GM19239 (cell line): ENCODE results near the gene DMRT3.
A peak's percentile ranks its signal among the peaks of the same experiment; 100 is the strongest.

Experiments
- DNase-seq: peaks from one replicate; pipeline ENCODE4 v3.0.0; 2011; ENCODE audit warnings: low spot score; ENCODE audit not compliant: insufficient read length
- FAIRE-seq: peaks from 2 replicates; lab custom pipeline; 2011; peaks lifted over from hg19 to GRCh38; lab: Jason Lieb, UNC

DMRT3 gene, protein sequence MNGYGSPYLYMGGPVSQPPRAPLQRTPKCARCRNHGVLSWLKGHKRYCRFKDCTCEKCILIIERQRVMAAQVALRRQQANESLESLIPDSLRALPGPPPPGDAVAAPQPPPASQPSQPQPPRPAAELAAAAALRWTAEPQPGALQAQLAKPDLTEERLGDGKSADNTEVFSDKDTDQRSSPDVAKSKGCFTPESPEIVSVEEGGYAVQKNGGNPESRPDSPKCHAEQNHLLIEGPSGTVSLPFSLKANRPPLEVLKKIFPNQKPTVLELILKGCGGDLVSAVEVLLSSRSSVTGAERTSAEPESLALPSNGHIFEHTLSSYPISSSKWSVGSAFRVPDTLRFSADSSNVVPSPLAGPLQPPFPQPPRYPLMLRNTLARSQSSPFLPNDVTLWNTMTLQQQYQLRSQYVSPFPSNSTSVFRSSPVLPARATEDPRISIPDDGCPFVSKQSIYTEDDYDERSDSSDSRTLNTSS

DNA sequence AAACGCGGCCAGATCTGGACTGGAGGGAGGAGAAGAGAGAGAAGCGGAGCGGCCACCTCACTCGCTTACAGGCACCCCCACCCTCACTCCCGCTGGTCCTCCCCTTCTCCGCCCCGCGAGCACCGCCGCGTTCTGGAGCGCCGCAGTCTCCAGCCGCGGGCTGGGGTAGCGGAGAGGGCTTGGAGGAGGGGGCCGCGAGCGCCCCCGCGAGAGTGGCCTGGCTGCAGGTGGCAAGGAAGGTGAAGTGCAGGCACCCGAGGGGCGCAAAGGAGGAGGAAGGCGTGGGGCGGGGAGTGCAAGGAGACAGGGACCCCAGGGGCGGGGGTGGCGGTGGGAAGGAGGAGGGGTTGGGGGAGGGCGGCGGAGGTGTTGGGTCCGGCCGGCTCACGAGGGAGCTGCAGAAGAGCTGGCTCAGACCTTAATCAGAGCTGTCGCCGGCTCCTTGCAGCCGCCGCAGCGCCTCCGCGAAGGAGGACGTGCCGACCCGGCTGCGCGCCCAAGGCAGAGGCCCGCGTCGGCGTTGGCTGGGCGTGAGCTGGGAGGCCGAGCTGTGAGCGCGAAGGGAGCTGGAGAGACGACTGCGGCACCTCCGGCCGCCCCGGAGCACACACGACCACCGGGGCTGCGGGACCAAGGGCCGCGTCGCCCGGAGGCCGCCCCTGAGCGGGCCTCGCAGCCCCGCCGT, at the start of gene DMRT3:
Gene DMRT3, plus strand, starts transcription at position 398 of the 685 bp plus-strand sequence. CDS start 347 bp downstream, outside the sequence.
- no peak for DNase-seq
- no peak for FAIRE-seq

GRCh38 chr9:926976-927375, 49.5 kb upstream of the DMRT3 start:
- FAIRE-seq (no peak), DNase-seq (no peak)

- FAIRE-seq: no peak
- DNase-seq: peak; percentile 33
These were observed 48.0 kb upstream of the DMRT3 start for GRCh38 chr9:928363-929042.

- FAIRE-seq: no peak
- DNase-seq: no peak
These were observed 46.7 kb upstream of the DMRT3 start for GRCh38 chr9:929719-930118.

DNA sequence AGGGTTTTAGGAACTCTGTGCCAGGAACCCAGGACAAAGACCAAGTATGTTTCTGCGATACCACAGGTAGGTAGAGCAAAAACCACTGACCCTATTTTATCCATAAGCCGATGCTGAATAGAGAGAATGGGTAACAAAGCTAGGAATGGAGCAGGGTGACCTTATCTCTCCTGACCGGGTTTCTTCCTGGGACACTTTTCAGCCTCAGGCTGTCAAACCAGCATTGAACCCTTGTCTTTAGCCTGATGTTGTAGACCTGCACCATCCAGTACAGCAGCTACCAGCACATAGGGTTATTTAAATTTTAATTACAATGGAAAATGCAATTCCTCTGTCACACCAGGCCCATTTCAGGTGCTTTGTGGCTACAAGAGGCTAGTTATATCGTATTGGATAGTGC, 43.1 kb upstream of the DMRT3 start:
- no peak for FAIRE-seq
- DNase-seq: no peak

- DNase-seq (no peak), FAIRE-seq (no peak)
These were observed 41.0 kb upstream of the DMRT3 start for GRCh38 chr9:935348-935965.

DNA sequence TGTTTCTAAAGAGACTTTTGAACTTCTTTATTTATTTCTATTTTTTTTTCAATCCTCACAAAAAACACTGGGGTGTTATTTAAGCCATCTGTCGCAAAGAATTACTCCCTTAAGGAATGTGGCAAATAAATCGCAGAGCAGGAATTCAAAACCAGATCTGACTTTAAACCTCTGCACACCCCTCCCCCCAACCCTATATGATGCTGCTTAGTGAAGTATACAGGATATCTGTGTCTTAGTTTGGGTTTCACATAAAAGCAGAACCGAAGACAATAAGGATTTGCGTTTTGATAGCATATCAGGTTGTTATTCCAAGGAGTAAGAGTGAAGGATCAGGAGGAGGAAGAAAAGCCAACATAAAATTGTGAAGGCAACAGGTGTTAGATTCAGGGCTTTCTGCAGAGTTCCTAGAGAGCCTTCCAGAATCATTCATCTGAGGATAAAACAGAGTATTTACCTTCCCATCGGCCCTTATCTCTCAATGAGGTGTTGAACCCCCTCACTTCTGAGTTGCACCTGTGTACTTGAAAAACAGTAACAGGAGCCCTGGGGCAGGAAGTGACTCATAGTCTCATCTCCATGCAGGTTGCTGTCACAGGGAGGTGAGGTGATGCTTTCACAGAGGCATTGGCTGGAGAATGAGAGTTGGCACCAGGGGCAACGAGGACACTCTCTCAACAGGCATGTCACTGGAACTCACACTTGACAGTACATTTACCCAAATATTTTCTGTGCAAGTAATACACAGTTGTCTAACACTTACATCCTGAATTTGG, 33.5 kb upstream of the DMRT3 start:
- no peak for FAIRE-seq

GRCh38 chr9:947985-948384, 28.5 kb upstream of the DMRT3 start:
- no peak for FAIRE-seq

More for the DNA sequence above, 33.5 kb upstream of the DMRT3 start:
- DNase-seq: no peak

GRCh38 chr9:948497-948896, 28.0 kb upstream of the DMRT3 start:
- FAIRE-seq (no peak), DNase-seq (no peak)

More at GRCh38 chr9:947985-948384, 28.5 kb upstream of the DMRT3 start:
- DNase-seq: no peak

DNA sequence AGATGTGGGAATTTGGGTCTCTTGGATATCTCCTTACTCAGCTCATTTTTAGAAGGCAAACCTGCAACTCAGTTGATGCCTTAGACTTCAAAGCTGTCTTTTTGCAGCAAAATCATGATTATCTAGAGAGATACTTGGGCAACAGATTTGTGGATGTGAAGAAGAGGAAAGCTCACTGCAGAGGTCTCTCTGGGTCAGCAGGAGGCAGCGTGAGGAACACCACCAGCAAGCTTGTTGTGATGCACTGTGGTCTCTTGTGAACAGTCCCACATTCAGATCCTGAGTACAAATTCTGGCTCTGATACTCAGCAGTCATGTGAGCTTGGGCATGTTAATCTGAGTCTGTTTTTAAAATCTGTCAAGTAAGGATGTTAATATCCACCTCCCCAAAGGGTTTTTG, 26.3 kb upstream of the DMRT3 start:
- no peak for FAIRE-seq

GRCh38 chr9:952546-952945, 23.9 kb upstream of the DMRT3 start:
- FAIRE-seq (no peak), DNase-seq (no peak)

More for the DNA sequence above, 26.3 kb upstream of the DMRT3 start:
- no peak for DNase-seq

GRCh38 chr9:959105-959504, 17.4 kb upstream of the DMRT3 start:
- FAIRE-seq (no peak), DNase-seq (no peak)

DNA sequence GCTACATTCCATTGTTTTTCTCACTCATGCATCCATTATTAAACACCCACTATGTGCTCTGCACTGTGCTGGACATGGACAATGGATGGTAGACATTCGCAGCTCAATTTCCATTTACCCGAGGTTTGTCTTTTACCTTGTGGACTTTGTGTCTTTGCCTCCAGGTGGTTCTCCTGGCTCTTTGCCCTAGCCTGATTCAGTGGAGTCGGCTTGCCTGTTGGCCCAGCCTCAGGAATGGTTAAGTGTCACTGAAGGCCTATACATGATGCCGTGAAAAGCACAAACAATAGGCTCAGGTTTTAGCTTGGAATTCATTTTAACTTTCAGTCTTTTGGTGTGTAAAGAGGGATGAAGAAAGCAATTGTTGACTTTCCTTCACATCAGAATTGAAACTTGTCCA, 16.5 kb upstream of the DMRT3 start:
- no peak for FAIRE-seq
- DNase-seq: no peak

DNA sequence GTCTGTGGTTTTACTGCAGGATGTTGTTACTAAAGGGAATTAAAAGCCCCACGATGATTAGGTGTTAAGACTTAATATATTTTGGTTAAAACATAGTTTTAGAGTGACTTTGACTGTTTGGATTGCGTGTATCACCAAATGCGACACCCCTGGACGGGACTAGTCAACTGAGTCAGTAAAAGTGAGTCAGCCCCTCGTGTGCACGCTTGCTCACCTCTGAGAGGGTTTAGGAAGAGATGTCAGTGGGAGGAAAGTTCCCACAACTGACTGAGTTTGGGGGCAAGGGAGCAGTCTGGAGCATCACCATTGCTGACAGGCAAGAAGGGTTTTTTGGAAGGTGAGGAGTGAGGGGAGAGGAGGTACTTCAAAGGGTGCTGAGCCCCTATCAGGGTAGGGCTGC, 14.4 kb upstream of the DMRT3 start:
- FAIRE-seq (no peak), DNase-seq (no peak)

DNA sequence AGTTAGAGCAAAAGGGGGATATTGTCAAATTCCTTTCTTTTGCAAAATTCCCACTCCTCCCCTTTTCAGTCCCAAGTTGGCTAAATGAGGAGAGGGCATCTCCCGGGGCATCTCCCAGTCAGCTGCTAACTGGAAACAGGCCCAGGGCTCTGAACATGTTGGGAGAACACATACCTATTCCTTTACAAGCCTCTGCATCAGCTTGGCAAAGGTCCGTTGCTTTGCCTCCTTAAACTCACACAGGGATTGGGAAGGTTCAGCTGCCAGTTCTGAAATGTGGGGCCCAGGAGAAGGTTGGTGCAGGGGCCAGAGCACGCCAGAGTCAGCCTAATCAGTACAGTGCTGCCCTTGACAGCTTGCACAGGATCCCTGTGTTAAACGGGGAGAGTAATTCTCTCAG, 11.0 kb upstream of the DMRT3 start:
- DNase-seq: no peak
- no peak for FAIRE-seq

GRCh38 chr9:966870-967269, 9.6 kb upstream of the DMRT3 start:
- FAIRE-seq: no peak
- no peak for DNase-seq

DNA sequence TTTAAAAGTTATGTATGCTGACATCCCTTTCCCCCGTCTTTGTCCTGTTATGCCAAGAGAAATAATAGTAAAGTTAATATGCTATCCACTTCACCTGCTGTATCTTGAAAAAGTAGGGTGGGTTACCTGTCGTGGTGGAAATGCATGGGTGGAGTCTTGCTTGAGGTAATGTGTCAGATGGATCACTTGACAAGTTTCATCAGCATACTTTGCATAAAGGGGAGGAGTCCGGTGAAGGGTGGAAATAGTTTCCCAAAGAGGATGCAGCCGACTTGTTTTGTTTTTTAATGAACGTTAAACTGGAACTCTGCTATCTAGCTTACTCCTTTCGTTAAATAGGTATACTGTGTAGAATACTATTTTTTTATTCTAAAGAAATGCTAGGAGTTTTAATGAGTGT, 9.0 kb upstream of the DMRT3 start:
- no peak for FAIRE-seq
- DNase-seq: no peak

- no peak for DNase-seq
These were observed 8.4 kb upstream of the DMRT3 start for GRCh38 chr9:967903-968641.

More at GRCh38 chr9:967903-968641, 8.4 kb upstream of the DMRT3 start:
- FAIRE-seq: no peak
